Endothelial cell of umbilical vein (primary cell): Measurements from ENCODE around the gene NPB. TPM values are rescaled to one million over a fixed set of nuclear protein-coding genes. Genes with fewer than 3 reads are reported as not detected.

Experiments used
- BruUV-seq: library from RNA; stranded (reverse); fragments of 400-500 nt; replicated peaks from 2 replicates; lab custom pipeline; 2021; lab: Mats Ljungman, UMichigan
- CTCF ChIA-PET: fragments of 300-600, 350-600 bp; sonication (Branson Sonifier 250); formaldehyde crosslinking; loops from one replicate; lab custom pipeline; 2021; ENCODE audit warnings: antibody characterized with exemption, inconsistent platforms; lab: Charles Lee
- POLR2A ChIA-PET: fragments of 300-600, 350-600 bp; sonication (Branson Sonifier 250); formaldehyde crosslinking; loops from one replicate; lab custom pipeline; 2021; ENCODE audit warnings: antibody characterized with exemption, inconsistent platforms; lab: Charles Lee
- DNase-seq: peaks from one replicate; pipeline ENCODE4 v3.0.0-alpha.2; 2011; ENCODE audit warnings: low read depth, low spot score
- FAIRE-seq: peaks from 2 replicates; lab custom pipeline; 2011; peaks lifted over from hg19 to GRCh38; lab: Jason Lieb, UNC
- H2AFZ ChIP-seq: 2 replicates; pipeline ENCODE4 v1.6.0; 2012; ENCODE audit warnings: low read depth, low read length, control low read depth, inconsistent platforms
- H3K27ac ChIP-seq: 2 replicates; pipeline ENCODE4 v1.5.1; 2011; ENCODE audit warnings: low read depth, mild to moderate bottlenecking, control low read depth, low read length, moderate library complexity; ENCODE audit not compliant: insufficient read depth
- H3K27me3 ChIP-seq, 2 experiments: 2 replicates each; pipeline versions ENCODE4 v1.6.0 to v1.6.1; 2011; ENCODE audit warnings: low read length in 2 of 2, mixed read lengths in 1 of 2; ENCODE audit not compliant: control insufficient read depth in 2 of 2, insufficient read depth in 2 of 2
- H3K36me3 ChIP-seq, 2 experiments: 2 replicates in 1 of 2; 3 replicates in 1 of 2; pipeline ENCODE4 v1.5.1; 2011; ENCODE audit warnings: low read length in 2 of 2, mild to moderate bottlenecking in 1 of 2, moderate library complexity in 1 of 2; ENCODE audit not compliant: control insufficient read depth in 2 of 2, insufficient read depth in 2 of 2; ENCODE audit errors: extremely low read depth in 1 of 2
- H3K4me1 ChIP-seq: 3 replicates; pipeline ENCODE4 v1.5.1; 2011; ENCODE audit warnings: mild to moderate bottlenecking, low read length; ENCODE audit not compliant: control insufficient read depth, insufficient read depth; ENCODE audit errors: extremely low read depth
- H3K4me2 ChIP-seq: 2 replicates; pipeline ENCODE4 v1.6.1; 2011; ENCODE audit warnings: low read length, control low read depth, mixed read lengths; ENCODE audit not compliant: insufficient read depth
- H3K4me3 ChIP-seq, 3 experiments: fragments of 200-600 bp in 1 of 3; sonication (generic), shearing (Covaris generic) in 1 of 3; replicated peaks in 1 of 3; 2 replicates each; pipeline ENCODE4 v1.5.1; 2011 to 2016; ENCODE audit warnings: control low read depth in 3 of 3, low read length in 3 of 3, mild to moderate bottlenecking in 2 of 3, inconsistent platforms in 1 of 3, low read depth in 1 of 3, moderate library complexity in 1 of 3; ENCODE audit not compliant: insufficient read depth in 1 of 3
- H3K79me2 ChIP-seq: 2 replicates; pipeline ENCODE4 v1.6.0; 2012; ENCODE audit warnings: low read length, inconsistent platforms; ENCODE audit not compliant: control insufficient read depth, insufficient read depth
- H3K9ac ChIP-seq: replicated peaks from 2 replicates; pipeline ENCODE3; 2011; ENCODE audit warnings: low read length, control low read depth; ENCODE audit not compliant: insufficient read depth; ENCODE audit errors: extremely low read depth
- H3K9me1 ChIP-seq: replicated peaks from 3 replicates; pipeline ENCODE4 v1.6.0; 2011; ENCODE audit warnings: mild to moderate bottlenecking, low read length; ENCODE audit not compliant: control insufficient read depth, insufficient read depth; ENCODE audit errors: extremely low read depth
- H3K9me3 ChIP-seq: replicated peaks from 2 replicates; pipeline ENCODE4 v1.5.1; 2012; ENCODE audit warnings: low read length, inconsistent platforms; ENCODE audit not compliant: control insufficient read depth, insufficient read depth
- H4K20me1 ChIP-seq: replicated peaks from 2 replicates; pipeline ENCODE3; 2011; ENCODE audit warnings: mild to moderate bottlenecking, low read length; ENCODE audit not compliant: control insufficient read depth, insufficient read depth; ENCODE audit errors: extremely low read depth
- EZH2 ChIP-seq: IDR thresholded peaks from 2 replicates; pipeline ENCODE4 v1.6.1; 2012; ENCODE audit warnings: borderline replicate concordance, low read depth, mild to moderate bottlenecking, moderate library complexity, low read length, inconsistent platforms; ENCODE audit not compliant: severe bottlenecking
- FOS ChIP-seq: IDR thresholded peaks from 2 replicates; pipeline ENCODE4 v1.6.1; 2011; ENCODE audit warnings: mild to moderate bottlenecking, low read length, moderate library complexity, borderline replicate concordance; ENCODE audit not compliant: insufficient read depth
- GATA2 ChIP-seq: IDR thresholded peaks from 2 replicates; pipeline ENCODE4 v1.7.0; 2011; ENCODE audit warnings: low read depth, mild to moderate bottlenecking, moderate library complexity, mixed read lengths, low read length; ENCODE audit not compliant: insufficient read length, insufficient read depth
- JUN ChIP-seq: IDR thresholded peaks from 2 replicates; pipeline ENCODE4 v1.6.1; 2011; ENCODE audit warnings: borderline replicate concordance, low read depth; ENCODE audit not compliant: insufficient read length, insufficient read depth
- MYC ChIP-seq: IDR thresholded peaks from one replicate; pipeline ENCODE4 v1.6.1; 2011; ENCODE audit warnings: mild to moderate bottlenecking, low read depth, low read length
- POLR2A ChIP-seq: IDR thresholded peaks from 2 replicates; pipeline ENCODE4 v1.6.1; 2012; ENCODE audit warnings: low read depth, mild to moderate bottlenecking, control low read depth, low read length
- POLR2AphosphoS5 ChIP-seq: IDR thresholded peaks from 2 replicates; pipeline ENCODE4 v1.6.1; 2012; ENCODE audit warnings: low read depth, mild to moderate bottlenecking, control low read depth, low read length, moderate library complexity; ENCODE audit not compliant: insufficient read depth
- dilution Hi-C: fragments of 300-500 bp; cut with MboI; formaldehyde crosslinking; loops from one replicate; pipeline ENCODE4 v1.15.0; 2019; ENCODE audit warnings: low sequenced_read_pairs; ENCODE audit not compliant: extremely low pct_ligation_motif_present
- intact Hi-C: fragments of 100-400 bp; cut with micrococcal nuclease; formaldehyde crosslinking; loops from one replicate; pipeline ENCODE4 v1.10.0; 2022
- polyA plus RNA-seq, 4 experiments: library from polyadenylated mRNA; depleted of rRNA in 3 of 4; stranded (reverse) in 3 of 4; unstranded in 1 of 4; fragments of >200 nt; gene quantifications; 2 replicates each; pipeline versions ENCODE4 v1.2.1 to v1.2.3, GENCODE V29; 2011 to 2012; ENCODE audit warnings: missing spikeins in 1 of 4
- total RNA-seq: library from RNA; stranded (reverse); gene quantifications from 2 replicates; pipeline ENCODE4 v1.2.3, GENCODE V29; 2021
- TF ChIP-seq, protein P1 (sequence below), 2 donors: IDR thresholded peaks; 1 replicate in 1 of 2; 2 replicates in 1 of 2; pipeline ENCODE4 v1.5.1; 2011; ENCODE audit warnings: low read length in 2 of 2, mild to moderate bottlenecking in 2 of 2, moderate library complexity in 2 of 2, control low read depth in 1 of 2, inconsistent platforms in 1 of 2, low read depth in 1 of 2; ENCODE audit not compliant: insufficient read depth in 1 of 2; ENCODE audit errors: extremely low read depth in 1 of 2
- TF ChIP-seq, protein P2 (sequence below): IDR thresholded peaks from 2 replicates; pipeline ENCODE4 v1.6.1; 2011; ENCODE audit not compliant: insufficient read depth, insufficient read length

NPB gene
- total and polyA plus RNA-seq, 2 donors (not counting 3 experiments of a cell fraction or from before 2014, with no cell fraction given): 0.33 to 0.42 TPM

DNA sequence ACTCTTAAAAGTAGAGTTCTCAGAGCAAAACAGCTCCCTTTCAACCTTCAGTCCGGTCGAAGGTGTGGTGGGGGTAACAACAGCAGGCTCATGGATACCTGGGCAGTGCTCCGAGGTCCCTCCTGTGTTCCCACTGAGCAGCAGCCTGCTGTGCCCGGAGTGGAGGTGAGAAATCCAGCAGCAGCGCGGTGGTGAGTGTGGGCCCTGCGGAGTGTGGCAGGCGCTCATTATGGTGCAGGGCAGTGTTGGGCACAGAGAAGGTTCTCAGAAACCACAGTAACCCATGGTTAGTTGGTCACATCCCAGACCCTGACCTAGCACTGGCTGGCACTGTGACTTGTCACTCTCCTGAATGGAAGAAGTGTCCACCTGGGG, 36.7 kb upstream of the NPB start:
- H3K9me1 ChIP-seq: no peaks in the 10 kb centered on the region
- H3K9ac ChIP-seq: no peak overlapping the region
- no peaks in the 10 kb centered on the region for H3K27me3 ChIP-seq
- no peaks in the 10 kb centered on the region for H4K20me1 ChIP-seq
- peaks cover 17% of the 10 kb centered on the region for H3K4me1 ChIP-seq
- H3K4me2 ChIP-seq: no peak overlapping the region
- FAIRE-seq: no peak
- ChIA-PET POLR2A (no interaction called here), CTCF (interaction anchor here (0.7 kb wide), 1 partner anchor 11 kb away, joined by 3 read pairs; no protein-coding TSS in a partner anchor)
- H2AFZ ChIP-seq: no peak overlapping the region
- DNase-seq: no peak
- intact Hi-C loops: no loop called here
- no peak overlapping the region for H3K27ac ChIP-seq
- no peak overlapping the region for H3K4me3 ChIP-seq
- dilution Hi-C loops: no loop called here
- peaks cover 6 to 19% of the 10 kb centered on the region in 2 experiments for H3K36me3 ChIP-seq
- BruUV-seq: no TSS peak
- H3K79me2 ChIP-seq: peaks cover 22% of the 10 kb centered on the region
- H3K9me3 ChIP-seq: no peaks in the 10 kb centered on the region
- no peak for TF ChIP-seq POLR2AphosphoS5
- TF ChIP-seq POLR2A: no peak
- TF ChIP-seq JUN: no peak
- TF ChIP-seq FOS: no peak
- TF ChIP-seq, protein P1, sequence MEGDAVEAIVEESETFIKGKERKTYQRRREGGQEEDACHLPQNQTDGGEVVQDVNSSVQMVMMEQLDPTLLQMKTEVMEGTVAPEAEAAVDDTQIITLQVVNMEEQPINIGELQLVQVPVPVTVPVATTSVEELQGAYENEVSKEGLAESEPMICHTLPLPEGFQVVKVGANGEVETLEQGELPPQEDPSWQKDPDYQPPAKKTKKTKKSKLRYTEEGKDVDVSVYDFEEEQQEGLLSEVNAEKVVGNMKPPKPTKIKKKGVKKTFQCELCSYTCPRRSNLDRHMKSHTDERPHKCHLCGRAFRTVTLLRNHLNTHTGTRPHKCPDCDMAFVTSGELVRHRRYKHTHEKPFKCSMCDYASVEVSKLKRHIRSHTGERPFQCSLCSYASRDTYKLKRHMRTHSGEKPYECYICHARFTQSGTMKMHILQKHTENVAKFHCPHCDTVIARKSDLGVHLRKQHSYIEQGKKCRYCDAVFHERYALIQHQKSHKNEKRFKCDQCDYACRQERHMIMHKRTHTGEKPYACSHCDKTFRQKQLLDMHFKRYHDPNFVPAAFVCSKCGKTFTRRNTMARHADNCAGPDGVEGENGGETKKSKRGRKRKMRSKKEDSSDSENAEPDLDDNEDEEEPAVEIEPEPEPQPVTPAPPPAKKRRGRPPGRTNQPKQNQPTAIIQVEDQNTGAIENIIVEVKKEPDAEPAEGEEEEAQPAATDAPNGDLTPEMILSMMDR (IDR thresholded peaks at IDR 0.05; ENCODE audit: extremely low read depth in 1 of 2, insufficient read depth in 1 of 2, low read depth in 1 of 2, low read length in 2 of 2): no peak
- TF ChIP-seq, protein P2, sequence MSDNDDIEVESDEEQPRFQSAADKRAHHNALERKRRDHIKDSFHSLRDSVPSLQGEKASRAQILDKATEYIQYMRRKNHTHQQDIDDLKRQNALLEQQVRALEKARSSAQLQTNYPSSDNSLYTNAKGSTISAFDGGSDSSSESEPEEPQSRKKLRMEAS: no peak
- TF ChIP-seq MYC: no peak
- TF ChIP-seq EZH2: no peak
- no peak for TF ChIP-seq GATA2
